T-helper 2 cell treated with Interferon-gamma antibody and Interleukin-4, amounts not matched to agents 100 ng/mL and 5 ng/mL, for 36 hours (primary cell): Measurements from ENCODE around the gene EXOC3L1. TPM values are rescaled to one million over a fixed set of nuclear protein-coding genes. Genes with fewer than 3 reads are reported as not detected.

Experiments used
- intact Hi-C: fragments of 100-400 bp; cut with micrococcal nuclease; formaldehyde crosslinking; loops from one replicate; pipeline ENCODE4 v1.15.1; 2023
- total RNA-seq: library from RNA; stranded (reverse); gene quantifications from 2 replicates; pipeline ENCODE4 v1.2.3, GENCODE V29; 2022

The EXOC3L1 gene
- total RNA-seq, 1 donor from 2014 or later, result 0.09 TPM

DNA sequence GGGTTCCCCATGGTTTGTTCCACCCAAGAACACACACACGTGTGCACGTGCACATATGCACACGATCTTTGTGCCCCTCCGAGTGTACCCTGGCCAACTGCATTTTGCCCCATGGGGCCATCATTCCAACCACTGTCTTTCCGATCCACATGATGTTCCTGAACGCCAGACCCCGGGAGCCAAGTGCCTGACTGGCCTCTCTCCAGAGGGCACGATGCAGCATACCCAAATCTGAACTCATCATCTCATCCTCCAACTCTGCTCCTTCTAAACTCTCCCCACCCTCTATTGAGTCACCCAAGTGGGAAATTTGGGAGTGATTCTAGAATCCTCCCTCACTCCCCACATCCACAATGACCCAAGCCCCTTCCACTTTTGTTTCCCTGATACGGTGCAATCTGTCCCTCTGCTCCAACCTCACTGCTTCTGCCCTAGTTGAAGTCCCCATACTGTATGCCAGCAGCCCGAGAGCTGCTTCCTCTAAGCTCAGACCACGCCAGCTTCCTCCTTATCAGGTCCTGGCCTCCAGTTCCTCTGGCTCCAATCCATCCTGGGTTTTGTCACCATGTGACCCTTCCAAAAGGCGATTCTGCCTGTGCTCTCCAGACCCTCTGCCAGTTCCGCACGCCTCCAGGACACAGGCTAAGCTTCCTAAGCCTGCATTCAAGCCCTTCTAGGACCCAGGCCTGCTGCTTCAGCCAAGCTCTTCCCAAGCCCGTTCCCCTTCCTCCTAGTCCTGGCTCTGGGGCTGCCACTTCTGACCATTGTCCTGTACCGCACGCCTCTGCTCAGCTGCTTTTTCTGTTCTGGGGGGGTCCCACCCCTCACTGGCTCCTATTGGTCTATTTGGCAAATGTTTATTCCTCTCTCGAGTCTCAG is 26.9 kb upstream of the EXOC3L1 start:
- intact Hi-C loops, result no loop called here

DNA sequence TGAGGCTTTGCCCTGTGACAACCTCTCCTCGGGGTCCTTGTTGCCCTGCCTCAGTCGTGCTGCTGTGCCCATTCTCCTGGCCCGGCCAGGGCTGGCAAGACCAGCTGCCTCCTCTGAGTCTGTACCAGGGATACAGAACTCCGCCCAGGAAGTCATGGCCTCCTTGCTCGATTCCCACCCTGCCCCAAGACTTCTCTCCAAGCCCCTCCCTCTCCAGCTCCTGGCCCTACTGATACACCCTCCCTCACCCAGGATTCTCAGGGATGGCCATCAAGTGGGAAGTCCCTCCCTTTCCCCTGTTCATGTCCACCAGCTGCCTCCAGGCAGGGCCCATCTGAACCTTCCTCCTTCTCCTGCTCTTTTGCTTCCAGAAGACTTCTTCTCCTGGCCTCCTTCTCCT is 25.8 kb upstream of the EXOC3L1 start:
- intact Hi-C loops, result no loop called here

GRCh38 chr16:67213197-67214019 is 23.5 kb upstream of the EXOC3L1 start:
- intact Hi-C loops, result no loop called here

DNA sequence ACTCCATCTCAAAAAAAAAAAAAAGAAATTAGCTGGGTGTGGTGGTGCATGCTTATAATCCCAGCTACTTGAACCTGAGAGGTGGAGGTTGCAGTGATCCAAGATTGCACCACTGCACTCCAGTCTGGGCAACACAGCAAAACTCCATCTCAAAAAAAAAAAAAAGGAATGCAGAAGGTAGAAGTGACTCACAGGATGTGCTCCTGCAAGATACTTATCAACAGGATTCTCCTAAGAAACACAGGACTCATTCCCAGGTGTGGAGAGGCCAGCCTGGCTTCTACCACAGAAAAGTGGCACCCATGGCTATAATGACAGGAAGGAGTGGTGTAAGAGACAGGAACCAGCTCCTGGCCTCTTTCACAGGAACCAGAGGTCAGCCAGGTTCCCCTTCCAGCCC is 22.8 kb upstream of the EXOC3L1 start:
- intact Hi-C loops, result no loop called here

DNA sequence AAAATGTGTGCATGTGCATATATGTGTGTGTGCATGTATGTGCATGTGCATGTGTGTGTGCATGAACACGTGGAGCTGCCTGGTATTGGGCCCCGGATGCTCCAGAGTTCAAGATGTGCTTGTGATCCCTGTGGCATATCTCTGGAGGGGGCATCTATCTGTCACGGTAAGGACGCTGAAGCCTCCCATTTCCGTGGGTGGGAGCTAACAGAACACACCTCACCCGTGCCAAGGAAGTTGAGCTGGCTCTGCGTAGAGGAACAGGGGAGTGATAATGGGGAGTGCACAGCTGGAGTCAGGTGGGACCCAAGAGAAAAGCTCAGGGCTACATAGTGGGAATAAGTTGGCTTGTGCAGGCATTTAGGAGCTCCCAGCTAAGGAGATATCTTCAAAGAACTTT is 21.7 kb upstream of the EXOC3L1 start:
- intact Hi-C loops, result no loop called here

DNA sequence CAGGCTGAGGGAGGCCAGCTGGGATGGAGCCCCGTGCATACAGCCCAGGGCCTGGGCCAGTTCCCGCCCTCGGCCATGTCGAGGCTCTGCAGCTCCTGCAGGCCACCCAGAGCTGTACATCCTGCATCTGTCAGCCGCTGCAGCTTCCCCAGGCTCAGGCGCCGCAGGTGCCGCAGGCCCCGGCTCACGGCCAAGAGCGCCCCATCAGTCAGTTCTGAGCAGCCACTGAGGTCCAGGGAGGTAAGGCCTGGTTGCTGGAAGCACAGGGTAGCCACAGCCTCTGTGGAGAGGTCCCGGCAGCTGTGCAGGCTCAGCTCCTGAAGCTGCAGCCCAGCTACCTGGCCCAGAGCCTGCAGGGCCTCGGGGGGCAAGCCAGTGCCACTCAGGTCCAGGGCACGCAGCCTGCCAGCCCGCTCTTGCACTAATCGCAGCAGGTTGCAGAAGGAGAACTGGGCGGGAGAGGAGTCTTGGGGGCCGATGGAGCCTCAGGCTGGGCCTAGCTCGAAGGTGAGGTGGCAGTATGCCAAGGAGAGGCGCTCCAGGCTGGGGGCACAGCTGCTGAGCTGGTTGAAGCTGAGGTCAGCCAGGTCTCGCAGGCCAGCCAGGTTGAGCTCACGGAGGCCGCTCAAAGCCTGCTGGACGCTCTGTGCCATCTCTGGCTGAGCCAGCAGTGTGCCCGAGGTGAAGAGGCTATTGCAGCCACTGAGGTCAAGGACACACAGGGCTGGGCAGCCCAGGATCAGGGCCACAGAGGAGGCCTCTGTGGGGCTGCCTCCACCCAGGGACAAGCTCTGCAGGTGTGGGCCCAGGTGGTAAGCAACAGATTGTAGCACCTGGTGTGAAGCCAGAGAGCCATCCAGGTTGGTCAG is 20.4 kb upstream of the EXOC3L1 start:
- intact Hi-C loops, result no loop called here

DNA sequence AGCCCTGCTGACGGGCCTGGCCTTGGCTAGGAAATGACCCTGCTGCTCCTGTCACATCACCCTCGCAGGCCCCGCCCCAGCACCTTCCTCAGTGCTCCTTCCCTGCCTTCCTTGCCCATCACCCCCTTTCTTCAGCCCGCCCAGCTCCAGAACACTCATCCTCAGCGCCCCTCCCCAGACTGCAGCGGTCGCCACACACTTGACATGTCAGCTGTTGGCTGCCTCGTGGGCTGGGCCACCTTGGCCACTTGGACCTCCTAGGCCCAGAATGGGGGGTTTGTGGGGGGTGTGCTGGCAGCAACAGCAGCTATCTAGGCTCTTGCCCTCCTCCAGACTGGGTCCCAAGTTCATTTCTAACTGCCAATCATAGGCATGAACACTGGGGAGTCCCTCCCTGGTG is 19.6 kb upstream of the EXOC3L1 start:
- intact Hi-C loops, result no loop called here

GRCh38 chr16:67208154-67208896 is 18.4 kb upstream of the EXOC3L1 start:
- intact Hi-C loops, result no loop called here

GRCh38 chr16:67207249-67208091 is 17.5 kb upstream of the EXOC3L1 start:
- intact Hi-C loops, result no loop called here

DNA sequence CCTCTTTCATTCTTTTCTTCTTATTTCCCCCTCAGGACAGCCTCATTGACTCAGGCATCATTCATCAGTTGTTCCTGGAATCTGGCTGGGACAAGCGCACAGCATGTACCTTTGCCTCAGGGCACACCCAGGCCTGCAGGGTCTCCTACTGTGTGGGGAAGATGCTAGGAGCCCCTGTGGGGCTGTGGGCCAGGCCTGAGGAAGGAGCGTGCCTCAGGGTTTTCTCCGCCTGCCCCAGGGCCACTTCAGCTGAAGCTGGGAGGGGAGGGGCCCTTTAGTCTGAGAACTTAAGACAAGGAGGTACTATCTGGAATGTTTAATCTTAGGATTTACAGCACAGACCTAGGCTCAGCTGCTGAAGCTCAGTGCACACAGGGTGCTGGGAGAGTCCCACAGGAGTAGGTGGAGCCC is 16.9 kb upstream of the EXOC3L1 start:
- intact Hi-C loops, result no loop called here

DNA sequence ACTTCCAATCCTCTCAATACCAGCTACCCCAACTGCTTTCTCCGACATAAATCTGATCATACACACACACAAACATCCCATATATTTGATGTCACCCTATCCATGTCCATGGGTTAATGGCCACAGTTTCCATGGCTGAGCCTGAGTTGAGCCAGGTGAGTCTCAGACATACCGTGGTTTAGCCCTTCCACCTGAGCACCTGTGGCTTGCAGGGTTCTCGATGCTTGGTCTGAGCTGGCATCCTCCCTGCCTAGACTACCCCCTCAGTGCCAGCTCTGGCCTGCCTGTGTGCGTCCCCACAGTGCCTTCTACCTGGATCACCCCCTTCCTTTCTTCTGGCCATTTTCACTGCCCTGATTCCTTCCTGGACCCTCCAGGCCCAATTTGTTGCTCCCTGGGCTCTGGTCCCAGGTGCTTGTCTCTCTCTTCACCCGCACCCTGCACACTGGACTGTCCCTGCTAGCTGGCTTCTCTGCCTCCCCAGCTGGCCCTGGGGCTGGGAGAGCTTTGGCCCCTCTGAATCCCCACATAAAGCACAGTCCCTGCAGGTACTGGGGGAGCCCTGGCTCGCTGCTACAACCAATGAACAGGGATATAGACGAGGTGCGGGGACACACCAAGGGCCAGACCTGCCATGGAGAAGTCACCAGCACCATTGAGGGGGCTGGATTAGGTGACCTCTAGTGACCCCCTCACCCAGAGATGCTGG is 16.3 kb upstream of the EXOC3L1 start:
- intact Hi-C loops, result no loop called here

DNA sequence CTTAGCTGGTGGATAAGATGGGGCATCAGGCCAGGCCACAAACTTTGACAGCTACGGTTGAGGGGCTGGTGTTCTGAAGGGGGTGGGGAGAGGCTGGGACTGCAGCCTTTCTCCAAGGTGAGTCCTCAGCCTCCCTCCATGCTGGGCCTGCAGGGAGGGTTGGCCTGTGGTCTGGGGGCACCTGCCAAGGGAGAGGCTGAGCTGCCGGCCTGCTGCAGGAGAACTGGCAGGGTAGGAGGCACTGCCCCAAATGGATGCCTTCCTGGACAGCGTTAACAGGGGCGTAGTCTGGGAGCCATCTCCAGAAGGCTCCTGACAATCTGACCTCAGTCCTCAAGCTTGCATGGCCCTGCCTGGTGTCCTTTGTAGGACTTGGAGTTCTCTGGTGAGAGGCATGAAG is 14.1 kb upstream of the EXOC3L1 start:
- intact Hi-C loops, result no loop called here

- intact Hi-C loops, result no loop called here
These were observed 13.1 kb upstream of the EXOC3L1 start for GRCh38 chr16:67202956-67203493.

DNA sequence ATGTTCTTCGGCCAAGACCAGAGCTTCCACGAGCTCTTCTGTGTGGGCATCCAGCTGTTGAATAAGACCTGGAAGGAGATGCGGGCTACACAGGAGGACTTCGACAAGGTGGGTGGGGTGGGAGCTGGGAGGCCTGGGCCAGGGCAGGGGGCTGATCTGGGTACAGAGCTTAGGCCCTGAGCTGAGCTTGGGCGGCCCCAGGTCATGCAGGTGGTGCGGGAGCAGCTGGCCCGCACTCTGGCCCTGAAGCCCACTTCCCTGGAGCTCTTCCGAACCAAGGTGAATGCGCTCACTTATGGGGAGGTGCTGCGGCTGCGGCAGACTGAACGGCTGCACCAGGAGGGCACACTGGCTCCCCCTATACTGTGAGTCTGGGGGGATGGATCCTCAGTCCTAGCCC is 12.5 kb upstream of the EXOC3L1 start:
- intact Hi-C loops, result no loop called here

DNA sequence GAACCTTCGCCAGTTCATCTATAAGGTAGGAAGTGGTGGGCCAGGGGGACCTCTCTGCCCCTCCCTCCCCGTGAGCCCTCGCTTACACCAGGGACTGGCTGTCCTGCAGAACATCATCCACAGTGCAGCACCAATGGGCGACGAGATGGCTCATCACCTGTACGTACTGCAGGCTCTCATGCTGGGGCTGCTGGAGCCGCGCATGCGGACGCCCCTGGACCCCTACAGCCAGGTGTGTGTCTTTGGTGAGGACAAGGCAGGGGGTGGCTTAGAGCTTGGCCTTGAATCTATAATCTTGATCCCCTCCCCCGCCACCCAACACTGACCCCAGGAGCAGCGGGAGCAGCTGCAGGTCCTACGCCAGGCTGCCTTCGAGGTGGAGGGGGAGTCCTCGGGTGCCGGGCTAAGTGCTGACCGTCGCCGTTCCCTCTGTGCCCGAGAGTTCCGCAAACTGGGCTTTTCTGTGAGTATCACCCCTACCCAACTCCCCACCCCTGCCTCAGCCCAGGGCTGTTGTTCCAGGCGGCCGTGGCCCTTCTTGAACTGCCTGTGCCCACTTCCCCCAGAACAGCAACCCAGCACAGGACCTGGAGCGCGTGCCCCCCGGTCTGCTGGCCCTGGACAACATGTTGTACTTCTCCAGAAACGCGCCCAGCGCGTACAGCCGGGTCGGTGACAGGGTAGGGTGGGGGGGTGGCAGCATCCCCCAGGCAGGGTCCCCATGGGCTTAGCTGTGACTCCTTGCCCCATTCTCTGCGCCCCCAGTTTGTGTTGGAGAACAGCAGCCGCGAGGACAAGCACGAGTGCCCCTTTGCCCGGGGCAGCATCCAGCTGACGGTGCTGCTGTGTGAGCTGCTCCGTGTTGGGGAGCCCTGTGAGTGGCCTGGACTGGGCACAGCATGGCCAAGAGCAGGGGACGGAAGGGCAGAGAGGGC is 11.7 kb upstream of the EXOC3L1 start:
- intact Hi-C loops, result no loop called here

GRCh38 chr16:67200491-67200890 is 10.6 kb upstream of the EXOC3L1 start:
- intact Hi-C loops, result no loop called here

- intact Hi-C loops, result no loop called here
These were observed 9.9 kb upstream of the EXOC3L1 start for GRCh38 chr16:67199808-67200198.
